NCI-H1048 (cell line): ENCODE measurements around the gene ZNF384.
"Not testable (repeated sequence)": the region's sequence is repeated elsewhere in the genome, so short reads cannot be mapped to it uniquely, and the experiment has no call there.

Experiments used
- DNase-seq: peaks from one replicate; lab custom pipeline; 2025; lab: John Stamatoyannopoulos, UW

Gene ZNF384

GRCh38 chr12:6688999-6689882 lies at the start of gene ZNF384:
TSS of gene ZNF384 (minus strand) at chr12:6689375. CDS start at chr12:6679520, 9,855 bp downstream.
- DNase-seq, result peak; percentile 95

DNA sequence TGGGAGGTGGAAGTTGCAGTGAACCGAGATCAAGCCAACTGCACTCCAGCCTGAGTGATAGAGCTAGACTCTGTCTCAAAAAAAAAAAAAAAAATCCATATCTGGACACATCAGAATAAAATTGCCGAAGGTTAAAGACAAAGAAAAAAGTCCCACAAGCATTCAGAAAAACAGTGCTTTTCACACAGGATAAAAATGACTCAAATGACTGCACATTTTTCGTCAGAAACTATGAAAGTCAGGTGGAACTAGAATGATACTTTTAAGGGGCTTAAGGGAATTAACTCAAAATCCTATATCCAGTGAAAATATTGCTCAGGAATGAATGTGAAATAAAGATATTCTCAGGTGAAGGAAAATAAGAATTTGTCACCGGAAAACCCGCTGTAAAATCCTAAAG lies 47.6 kb upstream of the ZNF384 start:
- DNase-seq, result no peak

DNA sequence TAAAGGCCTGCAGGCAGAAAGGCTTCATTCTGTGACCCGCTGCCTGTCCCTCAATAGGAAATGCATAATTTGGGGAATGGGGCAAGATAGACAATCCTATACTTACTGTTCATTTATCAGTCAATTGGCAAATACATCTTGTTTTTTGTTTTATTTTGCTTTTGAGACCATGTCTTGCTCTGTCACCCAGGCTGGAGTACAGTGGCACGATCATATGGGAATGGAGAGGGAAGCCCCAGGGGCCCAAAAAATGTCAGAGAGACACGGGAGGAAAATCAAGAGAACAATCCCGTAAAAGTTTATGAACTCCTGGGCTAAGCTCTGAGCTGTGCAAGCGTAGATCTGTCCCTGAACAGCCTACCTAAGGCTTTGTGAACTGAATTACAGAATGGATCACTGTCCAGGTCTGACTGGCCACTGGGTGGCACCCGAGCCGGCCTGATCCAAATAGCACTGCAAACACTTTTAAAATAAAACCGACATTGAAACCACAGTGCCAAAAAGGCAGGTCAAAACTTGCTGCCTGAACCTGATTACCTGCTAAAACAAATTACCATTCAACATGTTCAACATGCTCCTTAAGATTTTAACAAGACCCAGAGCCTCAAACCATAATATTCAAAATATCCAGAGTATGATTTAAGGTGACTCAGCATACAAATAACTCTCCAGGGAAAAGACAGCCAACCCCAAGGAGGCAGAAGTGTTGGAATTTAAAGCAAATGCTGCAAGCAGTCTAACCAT lies 46.4 kb upstream of the ZNF384 start:
- no peak for DNase-seq

DNA sequence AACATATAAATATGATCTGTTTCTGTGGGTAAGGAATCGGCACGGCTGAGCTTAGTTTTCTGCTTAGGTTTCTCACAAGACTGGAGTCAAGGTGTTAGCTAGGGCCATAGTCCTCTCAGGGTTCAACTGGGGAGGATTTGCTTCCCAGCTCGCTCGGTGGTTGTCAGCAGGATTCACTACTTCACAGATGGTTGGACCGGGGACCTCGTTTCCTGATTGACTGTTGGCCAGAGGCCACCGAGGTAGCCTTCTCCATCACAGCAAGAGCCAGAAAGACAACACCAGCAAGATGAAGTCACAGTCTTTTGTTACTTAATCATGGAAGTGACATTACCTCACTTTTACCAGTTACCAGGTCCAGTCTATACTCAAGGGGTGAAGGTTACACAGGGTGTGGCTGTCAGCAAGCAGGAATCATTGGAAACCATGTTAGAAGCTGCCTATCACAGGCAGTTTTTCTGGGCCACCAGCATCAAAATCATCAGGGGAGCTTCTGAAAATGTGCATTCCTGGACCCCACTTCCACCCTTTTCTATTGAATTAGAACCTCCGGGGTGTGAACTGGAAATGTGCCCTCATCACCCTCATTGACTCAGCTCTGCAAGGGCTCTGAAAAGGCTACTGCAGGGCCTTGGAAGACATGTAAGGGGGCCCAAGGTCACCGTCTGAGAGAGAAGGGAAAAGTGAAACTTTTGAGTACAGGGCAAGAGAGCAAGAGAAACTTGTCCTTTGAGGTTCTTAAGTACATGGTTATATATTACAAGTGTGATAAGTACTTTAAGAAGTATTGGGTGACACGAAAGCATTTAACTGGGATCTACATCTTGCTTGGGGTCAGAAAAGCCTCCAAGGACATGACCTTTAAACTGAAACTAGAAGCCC lies 45.6 kb upstream of the ZNF384 start:
- DNase-seq, result no peak

DNA sequence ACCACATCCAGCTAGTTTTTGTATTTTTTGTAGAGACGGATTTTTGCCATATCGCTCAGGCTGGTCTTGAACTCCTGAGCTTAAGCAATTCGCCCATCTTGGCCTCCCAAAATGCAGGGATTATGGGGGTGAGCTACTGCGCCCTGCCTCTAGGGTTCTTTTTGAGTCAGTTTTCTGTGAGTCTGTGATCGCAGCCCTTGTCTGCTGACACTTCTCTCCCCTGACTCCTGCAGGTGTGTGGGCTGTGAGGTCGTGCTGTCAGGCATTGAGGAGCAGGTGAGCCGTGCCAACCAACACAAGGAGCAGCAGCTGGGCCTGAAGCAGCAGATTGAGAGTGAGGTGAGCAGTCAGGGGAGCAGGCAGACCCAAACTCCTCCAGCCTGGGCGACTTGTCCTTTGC lies 41.0 kb upstream of the ZNF384 start:
- no peak for DNase-seq

GRCh38 chr12:6729186-6729585 lies 40.0 kb upstream of the ZNF384 start:
- DNase-seq, result no peak

DNA sequence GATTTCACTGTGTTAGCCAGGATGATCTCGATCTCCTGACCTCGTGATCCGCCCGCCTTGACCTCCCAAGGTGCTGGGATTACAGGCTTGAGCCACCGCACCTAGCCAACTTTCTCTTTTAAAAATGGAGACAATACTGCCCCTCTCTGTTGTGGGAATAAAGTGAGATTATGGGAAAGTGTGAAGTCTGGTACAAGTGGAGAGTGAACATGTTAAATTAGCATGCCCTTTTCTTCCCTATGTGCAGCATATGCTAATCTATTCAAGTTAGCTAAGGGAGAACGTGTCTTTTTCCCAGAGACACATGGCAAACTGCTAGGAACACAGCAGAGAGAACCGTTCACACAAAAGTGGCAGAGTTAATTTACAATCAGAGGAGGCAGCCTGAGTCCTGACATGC lies 36.2 kb upstream of the ZNF384 start:
- DNase-seq, result no peak

DNA sequence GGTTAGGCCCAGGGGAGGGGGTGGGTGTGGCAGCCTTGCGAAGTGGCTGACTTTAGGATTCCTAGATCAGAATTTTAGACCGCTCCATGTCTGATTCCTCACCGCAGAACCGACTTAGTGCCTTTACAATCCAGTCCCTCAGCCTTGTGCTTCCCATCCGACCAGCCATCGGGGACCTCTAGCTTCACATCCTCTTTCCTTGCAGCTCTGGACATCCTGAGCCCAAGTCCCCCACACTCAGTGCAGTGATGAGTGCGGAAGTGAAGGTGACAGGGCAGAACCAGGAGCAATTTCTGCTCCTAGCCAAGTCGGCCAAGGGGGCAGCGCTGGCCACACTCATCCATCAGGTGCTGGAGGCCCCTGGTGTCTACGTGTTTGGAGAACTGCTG lies 35.2 kb upstream of the ZNF384 start:
- no peak for DNase-seq

DNA sequence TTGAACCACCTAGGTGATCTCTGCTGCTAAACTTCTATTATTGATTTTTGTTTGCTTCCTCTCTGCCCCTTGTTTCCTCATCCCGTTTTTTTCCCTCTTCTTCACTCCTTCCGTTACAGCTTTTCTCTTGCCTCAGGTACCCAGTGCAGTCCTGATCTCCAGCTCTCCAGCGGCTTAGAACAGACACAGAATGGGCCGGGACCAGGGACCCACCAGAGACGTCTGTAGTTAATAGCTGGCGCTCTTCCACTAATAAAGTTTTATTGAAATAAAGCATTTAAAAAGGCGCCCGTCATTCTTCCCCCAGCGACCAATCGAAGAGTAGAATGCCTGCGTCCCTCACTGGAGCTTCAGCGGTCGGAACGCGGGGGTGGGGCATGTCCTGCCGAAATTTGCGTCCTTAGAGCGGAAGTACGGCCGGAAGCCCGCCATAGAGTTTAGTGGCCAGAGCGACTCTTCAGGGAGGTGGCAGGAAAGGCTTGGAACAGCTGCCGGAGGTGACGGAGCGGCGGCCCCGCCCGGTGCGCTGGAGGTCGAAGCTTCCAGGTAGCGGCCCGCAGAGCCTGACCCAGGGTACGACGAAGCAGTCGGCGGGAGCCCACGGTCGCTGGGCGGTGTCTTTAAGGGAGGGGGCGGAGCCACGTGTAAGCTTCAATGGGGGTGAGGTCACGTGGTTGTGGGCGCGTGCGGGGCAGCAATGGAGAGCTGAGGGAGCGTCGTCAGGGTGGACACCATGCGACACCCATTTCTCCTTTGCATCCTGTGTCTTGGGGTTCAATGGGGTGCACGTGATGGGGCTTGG lies 34.6 kb upstream of the ZNF384 start, which contains the start of gene COPS7A:
Gene COPS7A (plus strand): TSS at position 440 of the 802 bp plus-strand sequence. CDS start 611 bp downstream, outside the sequence.
- peak; percentile 95 for DNase-seq

DNA sequence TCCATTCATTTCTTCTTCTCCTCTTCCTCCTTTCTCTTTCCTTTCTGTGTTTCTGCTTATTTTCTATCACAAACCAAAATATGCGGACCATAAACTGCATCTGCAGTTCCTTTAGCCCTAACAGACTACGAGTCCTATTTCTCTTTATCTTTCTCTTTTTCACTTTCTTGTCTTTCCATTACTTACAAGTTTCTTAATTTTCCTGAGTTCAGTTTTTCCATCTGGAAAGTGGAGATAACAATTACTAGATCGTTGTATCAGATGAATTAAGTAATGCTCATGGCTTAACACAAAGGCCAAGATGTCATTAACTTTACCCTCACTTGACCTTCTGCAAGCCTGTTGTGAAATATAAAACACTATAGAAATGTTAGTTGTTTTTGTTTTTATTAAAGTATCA lies 33.7 kb upstream of the ZNF384 start:
- no peak for DNase-seq

GRCh38 chr12:6716874-6717437 lies 27.8 kb upstream of the ZNF384 start:
- no peak for DNase-seq

DNA sequence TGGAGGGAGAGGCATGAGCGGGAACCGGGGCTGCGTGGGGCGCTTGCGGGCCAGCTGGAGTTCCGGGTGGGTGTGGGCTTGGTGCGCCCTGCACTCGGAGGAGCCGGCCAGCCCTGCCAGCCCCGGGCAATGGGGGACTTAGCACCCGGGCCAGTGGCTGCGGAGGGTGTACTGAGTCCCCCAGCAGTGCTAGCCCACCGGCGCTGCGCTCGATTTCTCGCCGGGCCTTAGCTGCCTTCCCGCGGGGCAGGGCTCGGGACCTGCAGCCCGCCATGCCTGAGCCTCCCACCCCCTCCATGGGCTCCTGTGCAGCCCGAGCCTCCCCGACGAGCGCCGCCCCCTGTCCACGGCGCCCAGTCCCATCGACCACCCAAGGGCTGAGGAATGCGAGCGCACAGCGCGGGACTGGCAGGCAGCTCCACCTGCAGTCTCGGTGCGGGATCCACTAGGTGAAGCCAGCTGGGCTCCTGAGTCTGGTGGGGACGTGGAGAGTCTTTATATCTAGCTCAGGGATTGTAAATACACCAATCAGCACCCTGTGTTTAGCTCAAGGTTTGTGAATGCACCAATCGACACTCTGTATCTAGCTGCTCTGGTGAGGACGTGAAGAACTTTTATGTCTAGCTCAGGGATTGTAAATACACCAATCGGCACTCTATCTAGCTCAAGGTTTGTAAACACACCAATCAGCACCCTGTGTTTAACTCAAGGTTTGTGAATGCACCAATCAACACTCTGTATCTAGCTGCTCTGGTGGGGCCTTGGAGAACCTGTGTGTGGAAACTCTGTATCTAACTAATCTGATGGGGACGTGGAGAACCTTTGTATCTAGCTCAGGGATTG lies 27.1 kb upstream of the ZNF384 start:
- DNase-seq, result not testable (repeated sequence)

GRCh38 chr12:6708960-6709394 lies 19.8 kb upstream of the ZNF384 start:
- DNase-seq, result no peak

DNA sequence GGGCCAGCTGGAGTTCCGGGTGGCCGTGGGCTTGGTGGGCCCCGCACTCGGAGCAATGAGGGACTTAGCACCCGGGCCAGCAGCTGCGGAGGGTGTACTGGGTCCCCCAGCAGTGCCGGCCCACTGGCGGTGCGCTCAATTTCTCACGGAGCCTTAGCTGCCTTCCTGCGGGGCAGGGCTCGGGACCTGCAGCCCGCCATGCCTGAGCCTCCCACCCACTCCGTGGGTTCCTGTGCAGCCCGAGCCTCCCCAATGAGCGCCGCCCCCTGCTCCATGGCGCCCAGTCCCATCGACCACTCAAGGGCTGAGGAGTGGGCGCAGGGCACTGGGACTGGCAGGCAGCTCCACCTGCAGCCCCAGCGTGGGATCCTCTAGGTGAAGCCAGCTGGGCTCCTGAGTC lies 19.2 kb upstream of the ZNF384 start:
- DNase-seq, result not testable (repeated sequence)

GRCh38 chr12:6703631-6704030 lies 14.5 kb upstream of the ZNF384 start:
- DNase-seq, result no peak

GRCh38 chr12:6701078-6701768 lies 12.0 kb upstream of the ZNF384 start:
- no peak for DNase-seq

GRCh38 chr12:6700646-6701051 lies 11.5 kb upstream of the ZNF384 start, which contains the start of gene PIANP:
TSS of gene PIANP (minus strand) at chr12:6700815. CDS start at chr12:6698061, 2,754 bp downstream.
- DNase-seq, result no peak

DNA sequence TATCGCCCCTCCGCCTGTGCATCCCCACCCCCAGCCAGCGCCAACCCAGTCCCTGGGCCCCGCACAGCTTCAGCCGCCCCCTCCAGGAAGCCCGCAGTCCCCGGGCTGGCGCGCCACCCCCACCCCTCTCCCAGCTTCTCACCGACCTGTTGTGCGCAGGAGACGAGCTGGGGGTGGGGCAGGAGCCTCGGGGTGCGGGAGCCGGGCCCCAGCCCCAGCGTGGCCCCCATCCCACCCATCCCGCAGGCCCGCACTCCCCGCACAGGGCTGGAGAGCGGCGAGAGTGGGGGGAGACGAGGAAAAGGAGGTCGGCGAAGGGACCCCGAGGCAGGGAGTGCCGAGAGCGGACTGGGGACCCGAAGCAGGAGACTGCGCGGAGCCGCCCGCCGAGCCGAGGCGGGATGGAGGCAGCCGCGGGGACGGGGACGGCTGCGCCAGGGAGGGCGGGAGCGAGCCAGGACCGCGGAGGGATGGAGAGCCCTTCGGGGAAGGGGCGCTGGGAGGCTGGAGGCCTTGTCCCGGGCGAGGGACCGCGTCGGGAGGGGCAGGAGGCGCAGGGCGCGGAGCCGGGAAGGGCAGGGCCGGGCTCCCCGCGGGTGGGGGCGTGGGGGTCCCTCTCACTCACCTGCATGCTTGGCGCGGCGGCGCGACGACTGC lies 10.9 kb upstream of the ZNF384 start:
- no peak for DNase-seq
